Endothelial cell of umbilical vein (primary cell): ENCODE data around the gene CDC42BPG.

Source experiments
- CTCF ChIP-seq, 2 donors: IDR thresholded peaks; 1 replicate in 1 of 2; 2 replicates in 1 of 2; pipeline ENCODE4 v1.5.1; 2011; ENCODE audit warnings: low read length in 2 of 2, mild to moderate bottlenecking in 2 of 2, moderate library complexity in 2 of 2, control low read depth in 1 of 2, inconsistent platforms in 1 of 2, low read depth in 1 of 2; ENCODE audit not compliant: insufficient read depth in 1 of 2; ENCODE audit errors: extremely low read depth in 1 of 2
- EZH2 ChIP-seq: IDR thresholded peaks from 2 replicates; pipeline ENCODE4 v1.6.1; 2012; ENCODE audit warnings: borderline replicate concordance, low read depth, mild to moderate bottlenecking, moderate library complexity, low read length, inconsistent platforms; ENCODE audit not compliant: severe bottlenecking

GRCh38 chr11:64837887-64838351 lies 6.5 kb downstream of the CDC42BPG start:
- TF ChIP-seq EZH2 (no peak), CTCF (IDR thresholded peaks at IDR 0.05; ENCODE audit: extremely low read depth in 1 of 2, insufficient read depth in 1 of 2, low read depth in 1 of 2, low read length in 2 of 2) (no peak)
